Astrocyte (in vitro differentiated cells and primary cell): Measurements from ENCODE around the gene RAB11FIP3.

Experiments
- EZH2 ChIP-seq: IDR thresholded peaks from 2 replicates; pipeline ENCODE4 v1.6.1; 2012; ENCODE audit warnings: mild to moderate bottlenecking, low read length, inconsistent platforms; ENCODE audit not compliant: insufficient read depth
- TF ChIP-seq, protein P1 (sequence below): IDR thresholded peaks from 2 replicates; pipeline ENCODE4 v1.5.1; 2011; ENCODE audit warnings: low read depth, mild to moderate bottlenecking, inconsistent platforms, low read length, moderate library complexity; ENCODE audit not compliant: insufficient read depth

DNA sequence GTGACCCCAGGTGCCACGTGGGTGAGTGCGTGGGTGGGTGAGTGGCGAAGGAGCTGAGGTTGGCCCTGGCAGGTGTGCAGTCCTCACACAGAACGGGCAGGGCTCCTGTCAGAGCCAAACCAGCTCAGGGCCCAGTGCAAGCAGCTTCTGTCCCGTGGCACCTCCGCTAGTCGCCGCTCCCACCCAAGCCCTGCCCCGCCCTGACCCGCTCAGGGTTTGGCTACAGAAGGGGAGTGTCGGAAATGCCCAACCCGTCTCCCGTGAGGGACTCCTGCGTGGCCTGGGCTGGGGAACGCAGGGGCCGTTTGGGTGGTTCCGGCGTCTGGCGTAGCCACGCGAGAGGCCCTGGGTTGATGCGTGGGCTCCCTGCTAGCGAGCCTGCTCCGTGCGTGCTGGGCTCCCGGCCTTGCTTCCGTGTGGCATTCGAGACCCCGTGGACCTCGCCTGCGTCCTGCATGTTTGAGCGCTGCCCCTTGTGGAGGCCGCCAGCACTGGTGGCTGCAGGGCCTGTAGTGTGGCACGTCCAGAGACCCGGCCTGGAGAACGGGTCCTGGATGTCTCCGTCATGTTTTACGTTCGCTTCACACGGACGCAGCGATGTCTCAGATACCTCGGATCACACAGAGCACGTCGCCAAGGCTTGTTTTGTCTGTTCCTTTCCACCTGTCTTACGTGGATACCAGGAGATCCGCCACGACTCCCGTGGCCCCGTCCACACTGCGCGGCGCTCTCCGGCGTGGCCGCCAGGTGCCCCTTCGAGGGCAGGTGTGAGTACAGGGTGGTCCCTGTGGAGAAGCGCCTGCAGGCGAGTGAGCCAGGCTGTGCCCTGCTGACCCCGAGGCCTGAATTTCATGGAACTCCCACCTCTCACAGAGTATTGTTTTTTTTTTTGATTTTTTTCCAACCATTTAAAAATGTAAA is 112.2 kb downstream of the RAB11FIP3 start:
- TF ChIP-seq EZH2 = no peak
- TF ChIP-seq, protein P1, sequence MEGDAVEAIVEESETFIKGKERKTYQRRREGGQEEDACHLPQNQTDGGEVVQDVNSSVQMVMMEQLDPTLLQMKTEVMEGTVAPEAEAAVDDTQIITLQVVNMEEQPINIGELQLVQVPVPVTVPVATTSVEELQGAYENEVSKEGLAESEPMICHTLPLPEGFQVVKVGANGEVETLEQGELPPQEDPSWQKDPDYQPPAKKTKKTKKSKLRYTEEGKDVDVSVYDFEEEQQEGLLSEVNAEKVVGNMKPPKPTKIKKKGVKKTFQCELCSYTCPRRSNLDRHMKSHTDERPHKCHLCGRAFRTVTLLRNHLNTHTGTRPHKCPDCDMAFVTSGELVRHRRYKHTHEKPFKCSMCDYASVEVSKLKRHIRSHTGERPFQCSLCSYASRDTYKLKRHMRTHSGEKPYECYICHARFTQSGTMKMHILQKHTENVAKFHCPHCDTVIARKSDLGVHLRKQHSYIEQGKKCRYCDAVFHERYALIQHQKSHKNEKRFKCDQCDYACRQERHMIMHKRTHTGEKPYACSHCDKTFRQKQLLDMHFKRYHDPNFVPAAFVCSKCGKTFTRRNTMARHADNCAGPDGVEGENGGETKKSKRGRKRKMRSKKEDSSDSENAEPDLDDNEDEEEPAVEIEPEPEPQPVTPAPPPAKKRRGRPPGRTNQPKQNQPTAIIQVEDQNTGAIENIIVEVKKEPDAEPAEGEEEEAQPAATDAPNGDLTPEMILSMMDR = no peak
